ENCODE data around the gene PPP1R13B. TPM values are rescaled to one million over a fixed set of nuclear protein-coding genes. Genes with fewer than 3 reads are reported as not detected.

The PPP1R13B gene
- total RNA-seq, 3 donors from 2014 or later = 6.4 to 21.8 (median 18.4) TPM

DNA sequence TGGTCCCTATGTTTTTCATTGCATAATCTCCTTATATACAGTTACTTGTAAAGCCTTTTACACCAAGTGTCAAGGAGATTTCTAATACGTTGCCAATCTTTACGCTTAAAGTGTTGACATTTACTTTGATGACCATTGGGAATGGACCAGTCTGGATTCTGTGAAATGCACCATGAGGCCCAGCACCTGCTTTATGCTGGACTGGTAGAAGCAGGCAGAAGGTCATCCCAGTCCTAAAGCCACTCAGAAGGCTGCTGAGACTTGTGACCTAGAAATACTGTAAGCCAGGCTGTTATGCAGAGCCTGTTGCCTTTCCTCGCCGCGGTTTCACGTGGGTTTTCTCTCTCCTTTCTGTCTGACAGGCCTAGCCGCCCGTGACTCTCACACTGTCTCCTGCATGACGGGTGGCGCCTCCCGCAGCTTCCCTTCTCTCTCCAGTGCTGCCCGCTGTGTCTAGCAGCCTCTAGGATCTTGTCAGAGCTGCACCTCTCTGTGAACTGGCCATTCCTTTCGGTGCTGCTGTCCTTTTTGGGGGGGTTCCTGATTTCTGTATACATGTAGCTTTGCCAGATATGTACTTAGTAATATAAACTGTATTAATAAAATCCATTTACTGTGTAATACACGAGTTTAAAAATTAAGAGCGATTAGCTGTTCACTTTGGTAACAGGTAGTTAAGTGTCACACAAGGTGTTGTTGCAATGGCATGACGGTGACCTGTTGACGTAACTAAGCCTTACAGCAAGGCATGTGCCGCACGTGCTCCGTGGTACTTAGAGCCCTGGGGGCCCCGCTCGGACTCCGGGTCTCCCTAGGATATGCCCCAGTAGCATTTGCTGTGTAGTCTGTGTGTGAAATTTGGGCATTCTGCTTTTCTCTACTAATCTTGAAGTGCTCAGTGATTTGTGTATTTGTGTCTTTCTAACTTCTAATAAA is 161.8 kb downstream of the PPP1R13B start:
- Histone ChIP-seq H3K36me3 (peaks cover 6% of the 10 kb centered on the region), H3K27me3 (no peaks in the 10 kb centered on the region), H3K27ac (no peak overlapping the region), H3K4me3 (no peak overlapping the region), H3K9me3 (no peaks in the 10 kb centered on the region), H3K4me1 (no peaks in the 10 kb centered on the region)
- intact Hi-C loops (cut with DNase I; ENCODE audit: low total_unique reads) = no loop called here
- DNase-seq (ENCODE audit: low spot score in 2 of 2) = no peak
- TF ChIP-seq POLR2A (IDR thresholded peaks at IDR 0.05) = no peak
- TF ChIP-seq, protein P1, sequence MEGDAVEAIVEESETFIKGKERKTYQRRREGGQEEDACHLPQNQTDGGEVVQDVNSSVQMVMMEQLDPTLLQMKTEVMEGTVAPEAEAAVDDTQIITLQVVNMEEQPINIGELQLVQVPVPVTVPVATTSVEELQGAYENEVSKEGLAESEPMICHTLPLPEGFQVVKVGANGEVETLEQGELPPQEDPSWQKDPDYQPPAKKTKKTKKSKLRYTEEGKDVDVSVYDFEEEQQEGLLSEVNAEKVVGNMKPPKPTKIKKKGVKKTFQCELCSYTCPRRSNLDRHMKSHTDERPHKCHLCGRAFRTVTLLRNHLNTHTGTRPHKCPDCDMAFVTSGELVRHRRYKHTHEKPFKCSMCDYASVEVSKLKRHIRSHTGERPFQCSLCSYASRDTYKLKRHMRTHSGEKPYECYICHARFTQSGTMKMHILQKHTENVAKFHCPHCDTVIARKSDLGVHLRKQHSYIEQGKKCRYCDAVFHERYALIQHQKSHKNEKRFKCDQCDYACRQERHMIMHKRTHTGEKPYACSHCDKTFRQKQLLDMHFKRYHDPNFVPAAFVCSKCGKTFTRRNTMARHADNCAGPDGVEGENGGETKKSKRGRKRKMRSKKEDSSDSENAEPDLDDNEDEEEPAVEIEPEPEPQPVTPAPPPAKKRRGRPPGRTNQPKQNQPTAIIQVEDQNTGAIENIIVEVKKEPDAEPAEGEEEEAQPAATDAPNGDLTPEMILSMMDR (IDR thresholded peaks at IDR 0.05) = no peak
- TF ChIP-seq POLR2AphosphoS5 (IDR thresholded peaks at IDR 0.05) = no peak

DNA sequence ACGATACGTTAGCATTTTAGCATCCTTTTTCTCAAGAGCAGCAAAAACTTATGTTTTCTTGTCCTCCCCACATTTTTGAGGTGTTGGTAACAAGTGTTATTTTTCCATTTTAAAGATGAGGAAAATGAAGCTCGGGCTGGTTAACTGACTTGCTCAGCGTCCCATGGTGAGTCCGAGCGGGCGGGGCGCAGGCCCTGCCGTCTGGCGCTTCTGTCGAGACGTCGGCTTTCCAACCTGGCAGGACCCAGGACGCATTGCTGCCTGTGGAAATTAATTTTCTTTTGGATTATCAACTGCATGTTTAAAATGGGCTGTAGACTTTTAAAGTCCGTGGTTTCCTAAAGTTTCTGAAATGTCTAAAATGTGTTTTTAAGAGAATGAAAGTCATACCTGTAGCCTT is 162.5 kb downstream of the PPP1R13B start:
- intact Hi-C loops (cut with DNase I; ENCODE audit: low total_unique reads) = no loop called here
- Histone ChIP-seq H3K27ac (no peak overlapping the region), H3K4me3 (no peak overlapping the region), H3K4me1 (no peaks in the 10 kb centered on the region), H3K36me3 (peaks cover 8% of the 10 kb centered on the region), H3K27me3 (no peaks in the 10 kb centered on the region), H3K9me3 (no peaks in the 10 kb centered on the region)
- DNase-seq (ENCODE audit: low spot score in 2 of 2) = no peak
- TF ChIP-seq, protein P1 (IDR thresholded peaks at IDR 0.05) = no peak
- no peak for TF ChIP-seq POLR2AphosphoS5 (IDR thresholded peaks at IDR 0.05)
- TF ChIP-seq POLR2A (IDR thresholded peaks at IDR 0.05) = no peak

DNA sequence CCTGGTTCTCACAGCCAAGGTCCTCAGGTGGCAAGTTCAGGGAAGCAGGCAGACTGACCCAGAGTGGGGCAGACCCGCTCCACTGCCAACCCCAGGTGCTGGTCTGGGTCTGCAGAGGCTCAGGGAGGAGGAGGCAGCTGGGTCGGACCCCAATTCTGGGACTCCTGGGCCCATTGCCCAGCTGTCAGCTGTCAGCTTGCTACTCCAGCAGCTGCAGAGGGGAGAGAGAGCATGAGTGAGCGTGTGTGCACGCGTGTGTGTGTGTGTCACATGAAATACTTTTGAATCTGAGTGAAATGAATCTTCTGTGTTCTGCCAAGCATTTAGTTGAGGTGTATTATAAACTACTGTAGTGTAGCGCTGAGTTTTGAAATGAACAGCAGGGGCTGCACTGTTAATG is 162.9 kb downstream of the PPP1R13B start:
- intact Hi-C loops (cut with DNase I; ENCODE audit: low total_unique reads) = no loop called here
- H3K4me1 ChIP-seq = no peaks in the 10 kb centered on the region

More for the DNA sequence above, 162.9 kb downstream of the PPP1R13B start:
- Histone ChIP-seq H3K9me3 (no peaks in the 10 kb centered on the region), H3K27ac (no peak overlapping the region), H3K36me3 (peaks cover 8% of the 10 kb centered on the region), H3K27me3 (no peaks in the 10 kb centered on the region), H3K4me3 (no peak overlapping the region)
- TF ChIP-seq POLR2A (IDR thresholded peaks at IDR 0.05) (no peak), POLR2AphosphoS5 (IDR thresholded peaks at IDR 0.05) (no peak)
- TF ChIP-seq, protein P1 (IDR thresholded peaks at IDR 0.05) = no peak
- DNase-seq (ENCODE audit: low spot score in 2 of 2) = no peak

Other genes with a start within 250 kb of the PPP1R13B start
- gene KLC1, start 218.4 kb downstream of the PPP1R13B start, total RNA-seq = 100 to 1,000 TPM; 222 to 275 (median 253) TPM
- 10 to 100 TPM in 1 of 3 donors, 1 to 10 TPM in 2; 5.9 to 10.2 (median 5.9) TPM for gene XRCC3, start 132.1 kb downstream of the PPP1R13B start, total RNA-seq
- 100 to 1,000 TPM in 1 of 3 donors, 10 to 100 TPM in 2; 57.4 to 140 (median 96.0) TPM for gene ZFYVE21, start 131.8 kb downstream of the PPP1R13B start, total RNA-seq
- 1 to 10 TPM in 2 of 3 donors, under 1 TPM in 1; 0.96 to 4.0 (median 2.9) TPM for gene TDRD9, start 80.9 kb upstream of the PPP1R13B start, total RNA-seq
- gene RD3L, start 95.0 kb upstream of the PPP1R13B start, total RNA-seq = not detected
- under 1 TPM in 2 of 3 donors, not detected in 1; 0.15 to 0.33 TPM for gene ASPG, start 238.1 kb upstream of the PPP1R13B start, total RNA-seq

Measured in breast epithelium (tissue), 4 donors.